ENCODE results near the gene USF1.

DNA sequence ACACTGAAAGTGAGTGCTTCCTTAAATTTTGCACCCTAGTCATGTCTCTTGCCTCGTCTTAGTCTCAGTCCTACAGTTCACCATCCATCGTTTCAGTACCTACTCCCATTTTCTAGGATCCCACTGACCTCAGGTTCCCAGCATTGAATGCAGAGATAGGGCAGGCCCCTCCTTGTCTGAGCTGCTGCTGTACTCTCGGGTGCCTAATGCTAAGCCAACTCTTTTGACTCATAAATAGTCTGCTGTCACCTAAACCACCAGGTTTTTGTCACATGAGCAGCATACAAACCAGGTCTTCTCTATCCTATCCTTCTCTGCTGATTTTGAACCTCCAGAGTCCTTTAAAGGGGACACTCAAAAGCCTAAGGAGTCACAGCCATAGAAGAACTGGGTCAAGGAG is 20.9 kb upstream of the USF1 start:
- TF ChIP-seq POLR2A (IDR thresholded peaks at IDR 0.05; ENCODE audit: low read length) (no peak), GATA1 (IDR thresholded peaks at IDR 0.05; ENCODE audit: low read depth, low read length) (no peak)
